SK-N-SH treated with all-trans-retinoic acid at 6 μM for 48 hours (cell line): ENCODE measurements around the gene FCRL6.

Experiments
- ATAC-seq: fragments of 200-7000 bp; cut with Tn5 transposase; 3 replicates; pipeline ENCODE4 v1.9.1; 2020; ENCODE audit warnings: mild to moderate bottlenecking, moderate library complexity
- ARNTL ChIP-seq: fragments of 450-650 bp; formaldehyde crosslinking; IDR thresholded peaks from 2 replicates; pipeline ENCODE4 v1.5.0; 2020; ENCODE audit warnings: low read depth, mild to moderate bottlenecking, moderate library complexity, borderline replicate concordance
- BACH2 ChIP-seq: fragments of 250-450 bp; sonication (Bioruptor Pico); IDR thresholded peaks from 2 replicates; pipeline ENCODE4 v1.9.0; 2021; ENCODE audit warnings: mild to moderate bottlenecking, borderline replicate concordance
- CREB5 ChIP-seq: fragments of 250-450 bp; sonication (Bioruptor Pico); IDR thresholded peaks from 2 replicates; pipeline ENCODE4 v1.5.1; 2020; ENCODE audit warnings: low read depth, mild to moderate bottlenecking, moderate library complexity
- CSDC2 ChIP-seq: fragments of 250-450 bp; sonication (Bioruptor Pico); IDR thresholded peaks from 2 replicates; pipeline ENCODE4 v1.5.0; 2020; ENCODE audit warnings: mild to moderate bottlenecking, moderate library complexity
- CSRNP3 ChIP-seq: fragments of 250-450 bp; sonication (Bioruptor Pico); IDR thresholded peaks from 2 replicates; pipeline ENCODE4 v1.5.1; 2021; ENCODE audit warnings: mild to moderate bottlenecking, moderate library complexity
- ESRRG ChIP-seq: fragments of 250-450 bp; sonication (Bioruptor Pico); IDR thresholded peaks from 2 replicates; pipeline ENCODE4 v1.6.1; 2021; ENCODE audit warnings: mild to moderate bottlenecking
- GLIS3 ChIP-seq: fragments of 250-450 bp; sonication (Bioruptor Pico); IDR thresholded peaks from 2 replicates; pipeline ENCODE4 v1.5.0; 2020; ENCODE audit warnings: mild to moderate bottlenecking, moderate library complexity
- ISL1 ChIP-seq: fragments of 250-450 bp; sonication (Bioruptor Pico); IDR thresholded peaks from 2 replicates; pipeline ENCODE4 v2.1.2; 2022; ENCODE audit warnings: mild to moderate bottlenecking, moderate library complexity
- OSR1 ChIP-seq: fragments of 250-450 bp; sonication (Bioruptor Pico); IDR thresholded peaks from 2 replicates; pipeline ENCODE4 v1.8.0; 2022; ENCODE audit warnings: moderate library complexity, mild to moderate bottlenecking, inconsistent platforms
- PPARA ChIP-seq: fragments of 250-450 bp; sonication (Bioruptor Pico); IDR thresholded peaks from 2 replicates; pipeline ENCODE4 v1.5.0; 2020; ENCODE audit warnings: mild to moderate bottlenecking, borderline replicate concordance
- RARB ChIP-seq: fragments of 250-450 bp; sonication (Bioruptor Pico); IDR thresholded peaks from 2 replicates; pipeline ENCODE4 v1.8.0; 2021; ENCODE audit warnings: mild to moderate bottlenecking, moderate library complexity
- TOX ChIP-seq: fragments of 250-450 bp; sonication (Bioruptor Pico); IDR thresholded peaks from 2 replicates; pipeline ENCODE4 v1.8.0; 2021; ENCODE audit warnings: mild to moderate bottlenecking, moderate library complexity, borderline replicate concordance
- TSHZ2 ChIP-seq: fragments of 250-450 bp; sonication (Bioruptor Pico); IDR thresholded peaks from 2 replicates; pipeline ENCODE4 v1.5.0; 2020; ENCODE audit warnings: mild to moderate bottlenecking, moderate library complexity
- ZC3H10 ChIP-seq: fragments of 250-450 bp; sonication (Bioruptor Pico); IDR thresholded peaks from 2 replicates; pipeline ENCODE4 v1.5.1; 2021; ENCODE audit warnings: mild to moderate bottlenecking, moderate library complexity
- ZFP3 ChIP-seq: fragments of 250-450 bp; sonication (Bioruptor Pico); IDR thresholded peaks from 2 replicates; pipeline ENCODE4 v1.5.0; 2020; ENCODE audit warnings: mild to moderate bottlenecking, moderate library complexity
- ZFP30 ChIP-seq: fragments of 450-650 bp; formaldehyde crosslinking; IDR thresholded peaks from 2 replicates; pipeline ENCODE4 v1.5.0; 2022; ENCODE audit warnings: mild to moderate bottlenecking, moderate library complexity
- ZNF565 ChIP-seq: fragments of 450-650 bp; formaldehyde crosslinking; conservative IDR thresholded peaks from 2 replicates; pipeline ENCODE4 v1.5.0; 2020; ENCODE audit warnings: low read depth, mild to moderate bottlenecking, moderate library complexity
- ZNF70 ChIP-seq: fragments of 450-650 bp; formaldehyde crosslinking; IDR thresholded peaks from 2 replicates; pipeline ENCODE4 v1.5.0; 2020; ENCODE audit warnings: mild to moderate bottlenecking, moderate library complexity
- ZNF8 ChIP-seq: fragments of 450-650 bp; formaldehyde crosslinking; IDR thresholded peaks from 2 replicates; pipeline ENCODE4 v1.5.0; 2020; ENCODE audit warnings: mild to moderate bottlenecking, moderate library complexity
- TF ChIP-seq, protein P1 (sequence below): fragments of 250-450 bp; sonication (Bioruptor Pico); IDR thresholded peaks from 2 replicates; pipeline ENCODE4 v1.8.0; 2021; ENCODE audit warnings: low read depth, mild to moderate bottlenecking, moderate library complexity, borderline replicate concordance
- TF ChIP-seq, protein P2 (sequence below): fragments of 250-450 bp; sonication (Bioruptor Pico); IDR thresholded peaks from 2 replicates; pipeline ENCODE4 v1.8.0; 2020; ENCODE audit warnings: mild to moderate bottlenecking, moderate library complexity, borderline replicate concordance

FCRL6 gene

GRCh38 chr1:159795534-159795933, 6.6 kb upstream of the FCRL6 start:
- ATAC-seq, result no peak
- no peak for TF ChIP-seq ZFP3 (CRISPR knock-in tag)
- no peak for TF ChIP-seq ESRRG (CRISPR knock-in tag)
- no peak for TF ChIP-seq OSR1
- TF ChIP-seq ZNF565 (CRISPR knock-in tag), result no peak
- no peak for TF ChIP-seq CSDC2 (CRISPR knock-in tag)
- TF ChIP-seq ZNF8 (CRISPR knock-in tag), result no peak
- no peak for TF ChIP-seq ZNF70
- TF ChIP-seq, protein P1, sequence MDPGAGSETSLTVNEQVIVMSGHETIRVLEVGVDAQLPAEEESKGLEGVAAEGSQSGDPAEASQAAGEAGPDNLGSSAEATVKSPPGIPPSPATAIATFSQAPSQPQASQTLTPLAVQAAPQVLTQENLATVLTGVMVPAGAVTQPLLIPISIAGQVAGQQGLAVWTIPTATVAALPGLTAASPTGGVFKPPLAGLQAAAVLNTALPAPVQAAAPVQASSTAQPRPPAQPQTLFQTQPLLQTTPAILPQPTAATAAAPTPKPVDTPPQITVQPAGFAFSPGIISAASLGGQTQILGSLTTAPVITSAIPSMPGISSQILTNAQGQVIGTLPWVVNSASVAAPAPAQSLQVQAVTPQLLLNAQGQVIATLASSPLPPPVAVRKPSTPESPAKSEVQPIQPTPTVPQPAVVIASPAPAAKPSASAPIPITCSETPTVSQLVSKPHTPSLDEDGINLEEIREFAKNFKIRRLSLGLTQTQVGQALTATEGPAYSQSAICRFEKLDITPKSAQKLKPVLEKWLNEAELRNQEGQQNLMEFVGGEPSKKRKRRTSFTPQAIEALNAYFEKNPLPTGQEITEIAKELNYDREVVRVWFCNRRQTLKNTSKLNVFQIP (CRISPR knock-in tag), result no peak
- no peak for TF ChIP-seq ZFP30
- no peak for TF ChIP-seq PPARA (CRISPR knock-in tag)
- TF ChIP-seq, protein P2, sequence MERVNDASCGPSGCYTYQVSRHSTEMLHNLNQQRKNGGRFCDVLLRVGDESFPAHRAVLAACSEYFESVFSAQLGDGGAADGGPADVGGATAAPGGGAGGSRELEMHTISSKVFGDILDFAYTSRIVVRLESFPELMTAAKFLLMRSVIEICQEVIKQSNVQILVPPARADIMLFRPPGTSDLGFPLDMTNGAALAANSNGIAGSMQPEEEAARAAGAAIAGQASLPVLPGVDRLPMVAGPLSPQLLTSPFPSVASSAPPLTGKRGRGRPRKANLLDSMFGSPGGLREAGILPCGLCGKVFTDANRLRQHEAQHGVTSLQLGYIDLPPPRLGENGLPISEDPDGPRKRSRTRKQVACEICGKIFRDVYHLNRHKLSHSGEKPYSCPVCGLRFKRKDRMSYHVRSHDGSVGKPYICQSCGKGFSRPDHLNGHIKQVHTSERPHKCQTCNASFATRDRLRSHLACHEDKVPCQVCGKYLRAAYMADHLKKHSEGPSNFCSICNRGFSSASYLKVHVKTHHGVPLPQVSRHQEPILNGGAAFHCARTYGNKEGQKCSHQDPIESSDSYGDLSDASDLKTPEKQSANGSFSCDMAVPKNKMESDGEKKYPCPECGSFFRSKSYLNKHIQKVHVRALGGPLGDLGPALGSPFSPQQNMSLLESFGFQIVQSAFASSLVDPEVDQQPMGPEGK (CRISPR knock-in tag), result no peak

DNA sequence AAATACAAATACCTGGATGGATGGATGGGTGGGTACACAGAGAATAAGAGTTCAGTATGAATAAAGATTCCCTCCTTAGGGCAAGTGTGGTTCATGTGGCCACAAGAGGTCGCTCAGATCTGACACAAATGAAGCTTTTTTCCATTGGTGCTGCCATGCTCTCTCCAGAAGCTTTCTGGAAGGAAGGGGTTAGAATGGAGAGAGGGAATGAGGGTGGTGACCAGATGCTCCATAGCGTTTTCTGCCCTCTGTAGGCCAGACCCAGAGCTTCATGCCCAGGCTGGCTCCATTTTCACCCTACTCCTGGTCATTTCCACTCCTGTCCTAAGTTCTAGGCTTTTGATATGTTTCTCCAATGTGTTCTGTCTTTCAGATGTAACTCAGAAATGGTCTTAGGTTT, 3.3 kb upstream of the FCRL6 start:
- TF ChIP-seq ZFP30 (no peak), BACH2 (CRISPR knock-in tag) (no peak), ZNF565 (CRISPR knock-in tag) (no peak), PPARA (CRISPR knock-in tag) (no peak), ZC3H10 (CRISPR knock-in tag) (no peak)
- peak; percentile 97 for ATAC-seq

DNA sequence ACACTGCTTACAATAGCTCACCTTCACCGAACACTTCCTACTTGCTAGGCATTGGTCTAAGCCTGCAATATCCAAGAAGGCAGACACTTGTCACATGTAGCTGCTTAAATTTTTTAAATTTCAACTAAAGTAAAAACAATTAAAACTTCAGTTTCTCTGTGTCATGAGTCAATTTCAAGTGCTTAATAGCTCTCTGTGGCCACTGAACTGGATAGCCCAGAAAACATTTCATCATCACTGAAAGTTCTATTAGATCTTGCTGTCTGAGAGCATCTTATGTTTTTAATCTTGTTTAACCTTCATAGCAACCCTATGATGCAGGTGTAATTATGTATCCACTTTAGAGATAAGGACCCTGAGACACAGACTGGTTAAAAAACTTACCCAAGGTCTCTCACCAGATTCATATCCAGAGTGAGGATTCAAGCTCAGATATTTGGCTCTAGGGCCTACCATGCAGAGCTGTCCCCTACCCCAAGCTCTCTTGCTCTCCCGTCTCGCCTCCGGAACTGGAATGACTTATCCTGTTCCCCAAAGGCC, 2.6 kb upstream of the FCRL6 start:
- ATAC-seq, result no peak
- TF ChIP-seq RARB (CRISPR knock-in tag) (no peak), CSRNP3 (no peak), TOX (no peak), CREB5 (no peak)
- TF ChIP-seq, protein P2 (CRISPR knock-in tag), result no peak

GRCh38 chr1:159800177-159800930, 1.8 kb upstream of the FCRL6 start:
- ATAC-seq, result no peak
- TF ChIP-seq ISL1 (CRISPR knock-in tag), result no peak
- TF ChIP-seq ARNTL (CRISPR knock-in tag), result no peak
- no peak for TF ChIP-seq BACH2 (CRISPR knock-in tag)
- TF ChIP-seq TOX, result no peak
- TF ChIP-seq CSRNP3, result no peak
- TF ChIP-seq, protein P1 (CRISPR knock-in tag), result no peak
- TF ChIP-seq ZFP30, result no peak
- no peak for TF ChIP-seq TSHZ2 (CRISPR knock-in tag)
- no peak for TF ChIP-seq ZFP3 (CRISPR knock-in tag)
- TF ChIP-seq GLIS3 (CRISPR knock-in tag), result no peak
